Measurements from ENCODE around the gene SSR3. TPM values are rescaled to one million over a fixed set of nuclear protein-coding genes. Genes with fewer than 3 reads are reported as not detected.
"Not testable (repeated sequence)": the region's sequence is repeated elsewhere in the genome, so short reads cannot be mapped to it uniquely, and the experiment has no call there.

Gene SSR3
- total RNA-seq, 1 donor from 2014 or later: 562 TPM

DNA sequence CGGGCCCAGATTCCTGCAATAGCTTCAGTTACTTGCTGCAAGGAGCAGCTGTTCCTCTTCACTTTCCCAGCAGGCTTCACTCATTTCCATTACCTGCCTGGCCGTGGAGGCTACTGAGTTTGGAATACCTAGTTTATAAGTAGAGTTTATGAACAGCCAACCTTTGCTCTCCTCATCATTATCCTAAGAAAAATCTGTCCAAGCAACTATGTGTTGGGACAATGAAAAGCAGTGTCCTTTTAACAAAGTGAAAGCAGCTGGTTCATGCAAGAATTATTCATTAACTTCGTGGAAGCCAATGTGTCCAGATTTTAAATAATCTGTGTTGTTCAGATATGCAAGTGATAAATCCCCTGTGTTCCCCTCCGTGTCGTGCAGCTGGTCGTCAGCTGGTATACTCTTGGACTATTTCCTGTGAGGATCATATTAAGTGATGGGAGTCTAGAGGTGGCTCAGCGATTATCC lies 39.3 kb upstream of the SSR3 start:
- no peaks in the 10 kb centered on the region for H3K27me3 ChIP-seq (ENCODE audit: insufficient read depth, low read length)
- H3K27ac ChIP-seq (ENCODE audit: low read depth, low read length): no peak overlapping the region
- Mint-ChIP-seq H3K27me3 (ENCODE audit: low read depth, unreplicated experiment) (no peaks in the 10 kb centered on the region), H3K36me3 (ENCODE audit: low read depth, unreplicated experiment) (no peaks in the 10 kb centered on the region), H3K27ac (ENCODE audit: unreplicated experiment) (no peak overlapping the region), H3K9me3 (ENCODE audit: unreplicated experiment) (no peaks in the 10 kb centered on the region), H3K4me3 (ENCODE audit: unreplicated experiment) (no peak overlapping the region), H3K4me1 (ENCODE audit: low read depth, unreplicated experiment) (peaks cover 14% of the 10 kb centered on the region)
- no peaks in the 10 kb centered on the region for H3K4me1 ChIP-seq (ENCODE audit: insufficient read depth, low read length)
- peak overlapping the region; percentile 55 for H2AFZ ChIP-seq (ENCODE audit: low read depth, low read length)
- H4K20me1 ChIP-seq (ENCODE audit: insufficient read depth, low read length): no peaks in the 10 kb centered on the region
- H3K79me2 ChIP-seq (ENCODE audit: insufficient read depth, low read length): no peaks in the 10 kb centered on the region
- no peak for DNase-seq (ENCODE audit: low read depth)
- no peak overlapping the region for H3K9ac ChIP-seq (ENCODE audit: low read length)
- H3K4me3 ChIP-seq (ENCODE audit: insufficient read depth, low read depth, low read length): no peak overlapping the region
- no peak for FAIRE-seq
- peak overlapping the region; percentile 34 for H3K4me2 ChIP-seq (ENCODE audit: low read length)
- no peaks in the 10 kb centered on the region for H3K9me3 ChIP-seq (ENCODE audit: insufficient read depth, low read depth, low read length)
- TF ChIP-seq, protein P1, sequence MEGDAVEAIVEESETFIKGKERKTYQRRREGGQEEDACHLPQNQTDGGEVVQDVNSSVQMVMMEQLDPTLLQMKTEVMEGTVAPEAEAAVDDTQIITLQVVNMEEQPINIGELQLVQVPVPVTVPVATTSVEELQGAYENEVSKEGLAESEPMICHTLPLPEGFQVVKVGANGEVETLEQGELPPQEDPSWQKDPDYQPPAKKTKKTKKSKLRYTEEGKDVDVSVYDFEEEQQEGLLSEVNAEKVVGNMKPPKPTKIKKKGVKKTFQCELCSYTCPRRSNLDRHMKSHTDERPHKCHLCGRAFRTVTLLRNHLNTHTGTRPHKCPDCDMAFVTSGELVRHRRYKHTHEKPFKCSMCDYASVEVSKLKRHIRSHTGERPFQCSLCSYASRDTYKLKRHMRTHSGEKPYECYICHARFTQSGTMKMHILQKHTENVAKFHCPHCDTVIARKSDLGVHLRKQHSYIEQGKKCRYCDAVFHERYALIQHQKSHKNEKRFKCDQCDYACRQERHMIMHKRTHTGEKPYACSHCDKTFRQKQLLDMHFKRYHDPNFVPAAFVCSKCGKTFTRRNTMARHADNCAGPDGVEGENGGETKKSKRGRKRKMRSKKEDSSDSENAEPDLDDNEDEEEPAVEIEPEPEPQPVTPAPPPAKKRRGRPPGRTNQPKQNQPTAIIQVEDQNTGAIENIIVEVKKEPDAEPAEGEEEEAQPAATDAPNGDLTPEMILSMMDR (IDR thresholded peaks at IDR 0.05; ENCODE audit: insufficient read depth, low read depth, low read length): no peak
- TF ChIP-seq EZH2 (IDR thresholded peaks at IDR 0.05; ENCODE audit: insufficient read depth, low read length): no peak
- no peaks in the 10 kb centered on the region for H3K36me3 ChIP-seq (ENCODE audit: insufficient read depth, low read length)

- peak overlapping the region; percentile 55 for H2AFZ ChIP-seq (ENCODE audit: low read depth, low read length)
These were observed 38.9 kb upstream of the SSR3 start for GRCh38 chr3:156593814-156594213.

DNA sequence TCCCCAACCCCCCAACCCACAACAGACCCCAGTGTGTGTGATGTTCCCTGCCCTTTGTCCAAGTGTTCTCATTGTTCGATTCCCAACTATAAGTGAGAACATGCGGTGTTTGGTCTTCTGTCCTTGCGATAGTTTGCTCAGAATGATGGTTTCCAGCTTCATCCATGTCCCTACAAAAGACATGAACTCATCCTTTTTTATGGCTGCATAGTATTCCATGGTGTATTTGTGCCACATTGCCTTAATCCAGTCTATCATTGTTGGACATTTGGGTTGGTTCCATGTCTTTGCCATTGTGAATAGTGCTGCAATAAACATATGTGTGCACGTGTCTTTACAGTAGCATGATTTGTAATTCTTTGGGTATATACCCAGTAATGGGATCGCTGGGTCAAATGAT lies 34.9 kb upstream of the SSR3 start:
- not testable (repeated sequence) for FAIRE-seq

More at GRCh38 chr3:156593814-156594213, 38.9 kb upstream of the SSR3 start:
- no peaks in the 10 kb centered on the region for H3K9me3 ChIP-seq (ENCODE audit: insufficient read depth, low read depth, low read length)
- H3K36me3 Mint-ChIP-seq (ENCODE audit: low read depth, unreplicated experiment): no peaks in the 10 kb centered on the region
- no peak for TF ChIP-seq EZH2 (IDR thresholded peaks at IDR 0.05; ENCODE audit: insufficient read depth, low read length)
- TF ChIP-seq, protein P1 (IDR thresholded peaks at IDR 0.05; ENCODE audit: insufficient read depth, low read depth, low read length): no peak
- FAIRE-seq (no peak), DNase-seq (ENCODE audit: low read depth) (no peak)
- no peaks in the 10 kb centered on the region for H3K4me1 ChIP-seq (ENCODE audit: insufficient read depth, low read length)
- no peaks in the 10 kb centered on the region for H3K27me3 Mint-ChIP-seq (ENCODE audit: low read depth, unreplicated experiment)
- peaks cover 14% of the 10 kb centered on the region for H3K4me1 Mint-ChIP-seq (ENCODE audit: low read depth, unreplicated experiment)
- H3K4me3 ChIP-seq (ENCODE audit: insufficient read depth, low read depth, low read length): no peak overlapping the region
- no peak overlapping the region for H3K4me2 ChIP-seq (ENCODE audit: low read length)
- H3K27ac Mint-ChIP-seq (ENCODE audit: unreplicated experiment): no peak overlapping the region
- H3K36me3 ChIP-seq (ENCODE audit: insufficient read depth, low read length): no peaks in the 10 kb centered on the region
- no peaks in the 10 kb centered on the region for H3K79me2 ChIP-seq (ENCODE audit: insufficient read depth, low read length)
- no peaks in the 10 kb centered on the region for H4K20me1 ChIP-seq (ENCODE audit: insufficient read depth, low read length)
- no peaks in the 10 kb centered on the region for H3K27me3 ChIP-seq (ENCODE audit: insufficient read depth, low read length)
- H3K27ac ChIP-seq (ENCODE audit: low read depth, low read length): no peak overlapping the region
- H3K9ac ChIP-seq (ENCODE audit: low read length): no peak overlapping the region
- H3K4me3 Mint-ChIP-seq (ENCODE audit: unreplicated experiment): no peak overlapping the region
- H3K9me3 Mint-ChIP-seq (ENCODE audit: unreplicated experiment): no peaks in the 10 kb centered on the region

More for the DNA sequence above, 34.9 kb upstream of the SSR3 start:
- H3K27ac ChIP-seq (ENCODE audit: low read depth, low read length); H3K4me2 ChIP-seq (ENCODE audit: low read length); H3K27me3 ChIP-seq (ENCODE audit: insufficient read depth, low read length); DNase-seq (ENCODE audit: low read depth); H2AFZ ChIP-seq (ENCODE audit: low read depth, low read length); H3K27me3 Mint-ChIP-seq (ENCODE audit: low read depth, unreplicated experiment); H3K9me3 ChIP-seq (ENCODE audit: insufficient read depth, low read depth, low read length); H4K20me1 ChIP-seq (ENCODE audit: insufficient read depth, low read length); H3K4me3 Mint-ChIP-seq (ENCODE audit: unreplicated experiment); H3K9me3 Mint-ChIP-seq (ENCODE audit: unreplicated experiment); H3K36me3 Mint-ChIP-seq (ENCODE audit: low read depth, unreplicated experiment); H3K9ac ChIP-seq (ENCODE audit: low read length); H3K36me3 ChIP-seq (ENCODE audit: insufficient read depth, low read length); H3K27ac Mint-ChIP-seq (ENCODE audit: unreplicated experiment); H3K4me3 ChIP-seq (ENCODE audit: insufficient read depth, low read depth, low read length); H3K79me2 ChIP-seq (ENCODE audit: insufficient read depth, low read length); H3K4me1 ChIP-seq (ENCODE audit: insufficient read depth, low read length): not testable (repeated sequence)
- H3K4me1 Mint-ChIP-seq (ENCODE audit: low read depth, unreplicated experiment): peaks cover 14% of the 10 kb centered on the region

Data from astrocyte (in vitro differentiated cells and primary cell).